ENCODE measurements around the gene EEF1A2. TPM values are rescaled to one million over a fixed set of nuclear protein-coding genes. Genes with fewer than 3 reads are reported as not detected.

Gene EEF1A2
- total RNA-seq, 4 donors from 2014 or later, result not detected

- TF ChIP-seq EP300 (IDR thresholded peaks at IDR 0.05), result no peak
- TF ChIP-seq POLR2A (IDR thresholded peaks at IDR 0.05), result no peak
- TF ChIP-seq, protein P1, sequence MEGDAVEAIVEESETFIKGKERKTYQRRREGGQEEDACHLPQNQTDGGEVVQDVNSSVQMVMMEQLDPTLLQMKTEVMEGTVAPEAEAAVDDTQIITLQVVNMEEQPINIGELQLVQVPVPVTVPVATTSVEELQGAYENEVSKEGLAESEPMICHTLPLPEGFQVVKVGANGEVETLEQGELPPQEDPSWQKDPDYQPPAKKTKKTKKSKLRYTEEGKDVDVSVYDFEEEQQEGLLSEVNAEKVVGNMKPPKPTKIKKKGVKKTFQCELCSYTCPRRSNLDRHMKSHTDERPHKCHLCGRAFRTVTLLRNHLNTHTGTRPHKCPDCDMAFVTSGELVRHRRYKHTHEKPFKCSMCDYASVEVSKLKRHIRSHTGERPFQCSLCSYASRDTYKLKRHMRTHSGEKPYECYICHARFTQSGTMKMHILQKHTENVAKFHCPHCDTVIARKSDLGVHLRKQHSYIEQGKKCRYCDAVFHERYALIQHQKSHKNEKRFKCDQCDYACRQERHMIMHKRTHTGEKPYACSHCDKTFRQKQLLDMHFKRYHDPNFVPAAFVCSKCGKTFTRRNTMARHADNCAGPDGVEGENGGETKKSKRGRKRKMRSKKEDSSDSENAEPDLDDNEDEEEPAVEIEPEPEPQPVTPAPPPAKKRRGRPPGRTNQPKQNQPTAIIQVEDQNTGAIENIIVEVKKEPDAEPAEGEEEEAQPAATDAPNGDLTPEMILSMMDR (IDR thresholded peaks at IDR 0.05), result no peak
- Histone ChIP-seq H3K4me1 (peaks cover 0 to 20% (median 0%) of the 10 kb centered on the region in 4 donors), H3K9me3 (no peaks in the 10 kb centered on the region), H3K4me3 (no peak overlapping the region), H3K36me3 (no peaks in the 10 kb centered on the region), H3K27me3 (peaks cover 0 to 98% of the 10 kb centered on the region in 2 donors), H3K27ac (no peak overlapping the region)
- no peak for DNase-seq (ENCODE audit: low spot score in 2 of 2)
- 80 to 85% methylated on average over 17 to 20 of the region's 20 CpGs for WGBS, 2 donors
Observed at GRCh38 chr20:63452341-63452740, 46.5 kb downstream of the EEF1A2 start.

- Histone ChIP-seq H3K27me3 (peaks cover 0 to 98% of the 10 kb centered on the region in 2 donors), H3K4me3 (no peak overlapping the region), H3K9me3 (no peaks in the 10 kb centered on the region), H3K36me3 (no peaks in the 10 kb centered on the region), H3K27ac (no peak overlapping the region), H3K4me1 (peaks cover 0 to 20% (median 0%) of the 10 kb centered on the region in 4 donors)
- WGBS, 2 donors, result 83% methylated on average over 9 to 16 of the region's 17 CpGs
- TF ChIP-seq POLR2A (IDR thresholded peaks at IDR 0.05), result no peak
- no peak for TF ChIP-seq EP300 (IDR thresholded peaks at IDR 0.05)
- TF ChIP-seq, protein P1 (IDR thresholded peaks at IDR 0.05), result no peak
- no peak for DNase-seq (ENCODE audit: low spot score in 2 of 2)
Observed at GRCh38 chr20:63451821-63452220, 47.1 kb downstream of the EEF1A2 start.

- TF ChIP-seq EP300 (IDR thresholded peaks at IDR 0.05), result no peak
- TF ChIP-seq, protein P1 (IDR thresholded peaks at IDR 0.05), result no peak
- TF ChIP-seq POLR2A (IDR thresholded peaks at IDR 0.05), result no peak
- WGBS, 2 donors, result 74 to 77% methylated on average over 20 to 27 of the region's 30 CpGs
- Histone ChIP-seq H3K27me3 (peaks cover 0 to 90% of the 10 kb centered on the region in 2 donors), H3K27ac (no peak overlapping the region), H3K4me1 (peaks cover 0 to 20% (median 0%) of the 10 kb centered on the region in 4 donors), H3K4me3 (no peak overlapping the region), H3K36me3 (no peaks in the 10 kb centered on the region), H3K9me3 (no peaks in the 10 kb centered on the region)
- DNase-seq (ENCODE audit: low spot score in 2 of 2), result no peak
Observed at GRCh38 chr20:63449796-63450730, 48.8 kb downstream of the EEF1A2 start.

- DNase-seq (ENCODE audit: low spot score in 2 of 2), result no peak
- Histone ChIP-seq H3K4me1 (peaks cover 0 to 12% (median 0%) of the 10 kb centered on the region in 4 donors), H3K9me3 (no peaks in the 10 kb centered on the region), H3K4me3 (no peak overlapping the region), H3K27ac (no peak overlapping the region), H3K27me3 (peaks cover 0 to 79% of the 10 kb centered on the region in 2 donors), H3K36me3 (no peaks in the 10 kb centered on the region)
- 86 to 89% methylated on average over 5 of the region's 5 CpGs for WGBS, 2 donors
- TF ChIP-seq POLR2A (IDR thresholded peaks at IDR 0.05), result no peak
- TF ChIP-seq EP300 (IDR thresholded peaks at IDR 0.05), result no peak
- TF ChIP-seq, protein P1 (IDR thresholded peaks at IDR 0.05), result no peak
Observed at GRCh38 chr20:63449025-63449424, 49.9 kb downstream of the EEF1A2 start.

DNA sequence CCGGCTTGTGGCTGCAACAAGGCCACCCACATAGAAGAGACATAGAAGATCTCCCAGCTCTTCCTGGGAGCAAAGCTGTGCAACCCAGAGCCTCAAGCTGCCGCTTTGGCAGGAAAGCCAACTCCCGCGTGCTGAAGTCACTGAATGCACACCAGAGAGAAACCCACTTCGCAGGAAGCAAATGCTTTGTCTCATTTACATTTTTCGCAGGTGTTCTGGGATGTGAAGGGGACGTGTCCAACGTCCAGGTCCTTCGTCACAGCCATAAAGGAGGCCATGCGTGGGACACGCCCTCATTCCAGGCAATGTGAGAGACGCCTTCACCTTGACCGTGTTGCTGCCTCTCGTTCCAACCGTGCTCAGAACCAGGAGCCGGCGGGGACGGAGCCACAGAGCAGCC, 50.9 kb downstream of the EEF1A2 start:
- no peak overlapping the region for H3K4me3 ChIP-seq
- DNase-seq (ENCODE audit: low spot score in 2 of 2), result no peak
- no peaks in the 10 kb centered on the region for H3K9me3 ChIP-seq
- no peaks in the 10 kb centered on the region for H3K36me3 ChIP-seq
- peaks cover 0 to 2% (median 0%) of the 10 kb centered on the region in 4 donors for H3K4me1 ChIP-seq
- H3K27me3 ChIP-seq, result peaks cover 0 to 69% of the 10 kb centered on the region in 2 donors
- 47 to 49% methylated on average over 18 of the region's 18 CpGs for WGBS, 2 donors
- TF ChIP-seq EP300 (IDR thresholded peaks at IDR 0.05) (no peak), POLR2A (IDR thresholded peaks at IDR 0.05) (no peak)
- TF ChIP-seq, protein P1 (IDR thresholded peaks at IDR 0.05), result no peak
- no peak overlapping the region for H3K27ac ChIP-seq

Data from tibial nerve (tissue), 4 donors.